HT1080 (cell line): ENCODE data around the gene ARID3B. TPM values are rescaled to one million over a fixed set of nuclear protein-coding genes. Genes with fewer than 3 reads are reported as not detected.
"Not testable (repeated sequence)": the region's sequence is repeated elsewhere in the genome, so short reads cannot be mapped to it uniquely, and the experiment has no call there.

Source experiments
- DNase-seq: peaks from one replicate; pipeline ENCODE4 v3.0.0-alpha.2; 2015; ENCODE audit warnings: low read depth
- polyA plus RNA-seq, 2 experiments: library from polyadenylated mRNA; depleted of rRNA; stranded (reverse); fragments of >200 nt; gene quantifications; 2 replicates each; pipeline ENCODE4 v1.2.3, GENCODE V29; 2015
- total RNA-seq: library from RNA; depleted of rRNA; stranded (reverse); fragments of >200 nt; shearing (Covaris generic); gene quantifications from 2 replicates; pipeline ENCODE4 v1.2.3, GENCODE V29; 2014; rRNA removed

ARID3B gene
- total RNA-seq = 3.5 and 4.9 TPM in 2 replicates
- 4.0 TPM in 2 replicates for polyA plus RNA-seq (2015; cell fraction: cytosol; rRNA removed)
- 12.4 and 16.2 TPM in 2 replicates for polyA plus RNA-seq (2015; cell fraction: nucleus; rRNA removed)

GRCh38 chr15:74540761-74541493, at the start of gene ARID3B:
ARID3B (plus strand) TSS chr15:74541220; CDS start chr15:74543937, 2,717 bp downstream.
- DNase-seq = peak; percentile 97

- DNase-seq = no peak
These were observed 44.4 kb upstream of the ARID3B start for GRCh38 chr15:74496648-74497047.

GRCh38 chr15:74497584-74497983, 43.4 kb upstream of the ARID3B start:
- DNase-seq = peak; percentile 37

GRCh38 chr15:74499366-74499765, 41.7 kb upstream of the ARID3B start:
- DNase-seq = no peak

GRCh38 chr15:74500401-74500800, 40.6 kb upstream of the ARID3B start:
- no peak for DNase-seq

GRCh38 chr15:74502301-74502700, 38.7 kb upstream of the ARID3B start:
- DNase-seq = no peak

GRCh38 chr15:74504418-74504817, 36.6 kb upstream of the ARID3B start:
- DNase-seq = no peak

- no peak for DNase-seq
These were observed 36.2 kb upstream of the ARID3B start for GRCh38 chr15:74504836-74505235.

- DNase-seq = peak; percentile 85
These were observed 35.0 kb upstream of the ARID3B start for GRCh38 chr15:74505837-74506514.

GRCh38 chr15:74506515-74506840, 34.5 kb upstream of the ARID3B start:
- DNase-seq = no peak

- DNase-seq = peak; percentile 65
These were observed 29.4 kb upstream of the ARID3B start for GRCh38 chr15:74511583-74511982.

GRCh38 chr15:74514059-74514458, 27.0 kb upstream of the ARID3B start:
- not testable (repeated sequence) for DNase-seq

GRCh38 chr15:74517096-74517495, 23.9 kb upstream of the ARID3B start:
- DNase-seq = peak; percentile 37

- peak; percentile 79 for DNase-seq
These were observed 21.7 kb upstream of the ARID3B start for GRCh38 chr15:74519311-74519710.

GRCh38 chr15:74520407-74520806, 20.6 kb upstream of the ARID3B start:
- no peak for DNase-seq

- DNase-seq = peak; percentile 47
These were observed 17.0 kb upstream of the ARID3B start for GRCh38 chr15:74523982-74524381.

GRCh38 chr15:74525309-74525708, 15.7 kb upstream of the ARID3B start:
- DNase-seq = no peak

GRCh38 chr15:74525945-74526344, 15.1 kb upstream of the ARID3B start:
- peak; percentile 91 for DNase-seq

GRCh38 chr15:74528876-74529275, 12.1 kb upstream of the ARID3B start:
- DNase-seq = no peak

GRCh38 chr15:74529921-74530320, 11.1 kb upstream of the ARID3B start:
- DNase-seq = peak; percentile 85

- no peak for DNase-seq
These were observed 10.3 kb upstream of the ARID3B start for GRCh38 chr15:74530771-74531143.

- DNase-seq = peak; percentile 99
These were observed 9.7 kb upstream of the ARID3B start for GRCh38 chr15:74531144-74531811.
